ENCODE results near the gene RPL6.
"Not testable (repeated sequence)": the region's sequence is repeated elsewhere in the genome, so short reads cannot be mapped to it uniquely, and the experiment has no call there.

GRCh38 chr12:112407683-112408082 is 1.7 kb downstream of the RPL6 start:
- not testable (repeated sequence) for TF ChIP-seq CTCF (IDR thresholded peaks at IDR 0.05; ENCODE audit: poor library complexity, severe bottlenecking); EZH2 (IDR thresholded peaks at IDR 0.05; ENCODE audit: borderline replicate concordance, insufficient read depth, low read length, poor library complexity, severe bottlenecking); TAF1 (IDR thresholded peaks at IDR 0.05; ENCODE audit: low read depth); EP300 (conservative IDR thresholded peaks at IDR 0.05; ENCODE audit: poor library complexity, severe bottlenecking); MXI1 (conservative IDR thresholded peaks at IDR 0.05; ENCODE audit: poor library complexity, severe bottlenecking)

Data from neural cell (in vitro differentiated cells).